ENCODE results near the gene ARL6IP5.

The ARL6IP5 gene

GRCh38 chr3:69097407-69098086 lies 12.8 kb downstream of the ARL6IP5 start:
- TF ChIP-seq CTCF (conservative IDR thresholded peaks at IDR 0.05) (no peak), ZFX (IDR thresholded peaks at IDR 0.05) (no peak)
- no peak overlapping the region for H3K27ac ChIP-seq

DNA sequence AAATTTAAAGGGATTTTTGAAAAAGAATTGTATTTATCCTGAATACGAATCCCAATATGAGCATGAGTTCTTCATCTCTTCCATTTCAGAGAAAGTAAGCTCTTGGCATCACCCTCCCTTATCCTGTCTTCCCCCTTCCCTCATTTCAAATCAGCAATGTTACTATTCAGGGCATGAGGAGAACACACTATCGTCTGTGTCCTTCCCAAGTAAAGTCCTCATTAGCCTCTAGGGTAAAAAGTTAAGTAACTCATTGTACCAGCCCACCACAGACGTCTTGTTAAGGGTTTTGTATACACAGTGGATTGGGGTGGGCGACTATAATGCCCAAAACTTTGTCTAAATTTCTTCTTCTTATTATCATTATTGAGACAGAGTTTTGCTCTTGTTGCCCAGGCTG lies 14.8 kb downstream of the ARL6IP5 start:
- no peak for TF ChIP-seq CTCF (conservative IDR thresholded peaks at IDR 0.05)
- TF ChIP-seq ZFX (IDR thresholded peaks at IDR 0.05) = no peak
- H3K27ac ChIP-seq = no peak overlapping the region

- no peak overlapping the region for H3K27ac ChIP-seq
- no peak for TF ChIP-seq ZFX (IDR thresholded peaks at IDR 0.05)
- no peak for TF ChIP-seq CTCF (conservative IDR thresholded peaks at IDR 0.05)
Observed at GRCh38 chr3:69102384-69102783, 17.6 kb downstream of the ARL6IP5 start.

DNA sequence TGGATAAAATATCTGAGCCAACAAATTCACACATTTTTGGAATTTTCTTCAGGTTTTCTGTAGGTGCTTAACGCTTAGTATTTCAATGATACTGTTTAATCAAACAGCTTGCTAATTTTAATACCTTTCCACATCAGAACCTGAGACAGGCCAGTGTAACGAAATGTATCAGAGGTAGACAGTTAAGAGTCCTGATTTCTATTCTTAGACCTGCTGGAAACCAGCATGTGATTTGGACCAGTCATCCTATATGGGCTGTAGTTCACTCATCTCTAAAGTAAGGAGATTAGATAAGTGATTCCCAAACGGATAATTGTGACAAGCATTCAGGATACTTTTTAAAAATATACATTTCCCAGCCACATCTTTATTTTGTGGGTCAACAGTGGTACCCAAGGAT lies 18.4 kb downstream of the ARL6IP5 start:
- TF ChIP-seq CTCF (conservative IDR thresholded peaks at IDR 0.05) (no peak), ZFX (IDR thresholded peaks at IDR 0.05) (no peak)

DNA sequence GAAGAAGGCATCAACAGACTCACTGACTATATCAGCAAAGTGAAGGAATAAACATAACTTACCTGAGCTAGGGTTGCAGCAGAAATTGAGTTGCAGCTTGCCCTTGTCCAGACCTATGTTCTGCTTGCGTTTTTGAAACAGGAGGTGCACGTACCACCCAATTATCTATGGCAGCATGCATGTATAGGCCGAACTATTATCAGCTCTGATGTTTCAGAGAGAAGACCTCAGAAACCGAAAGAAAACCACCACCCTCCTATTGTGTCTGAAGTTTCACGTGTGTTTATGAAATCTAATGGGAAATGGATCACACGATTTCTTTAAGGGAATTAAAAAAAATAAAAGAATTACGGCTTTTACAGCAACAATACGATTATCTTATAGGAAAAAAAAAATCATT lies 19.8 kb downstream of the ARL6IP5 start:
- H3K27ac ChIP-seq = no peak overlapping the region
- TF ChIP-seq CTCF (conservative IDR thresholded peaks at IDR 0.05) (no peak), ZFX (IDR thresholded peaks at IDR 0.05) (no peak)

More for the DNA sequence above, 18.4 kb downstream of the ARL6IP5 start:
- H3K27ac ChIP-seq = no peak overlapping the region

GRCh38 chr3:69105320-69105719 lies 20.6 kb downstream of the ARL6IP5 start:
- H3K27ac ChIP-seq = no peak overlapping the region
- TF ChIP-seq CTCF (conservative IDR thresholded peaks at IDR 0.05) (no peak), ZFX (IDR thresholded peaks at IDR 0.05) (no peak)

- TF ChIP-seq ZFX (IDR thresholded peaks at IDR 0.05) = no peak
- no peak for TF ChIP-seq CTCF (conservative IDR thresholded peaks at IDR 0.05)
- no peak overlapping the region; the same call in 1 of the 2 replicates for H3K27ac ChIP-seq
Observed at GRCh38 chr3:69107841-69108240, 23.1 kb downstream of the ARL6IP5 start.
